Esophagus muscularis mucosa (tissue), 4 donors: ENCODE results near the gene CCDC83. TPM values are rescaled to one million over a fixed set of nuclear protein-coding genes. Genes with fewer than 3 reads are reported as not detected.

Experiments used
- DNase-seq: peaks from one replicate; pipeline ENCODE4 v3.0.0-alpha.2; 2017; ENCODE audit errors: extremely low spot score
- H3K27ac ChIP-seq, 4 donors: fragments of 200-600 bp; sonication (generic); replicated peaks in 1 of 4; 1 replicate in 3 of 4; 2 replicates in 1 of 4; pipeline ENCODE4 v1.5.1; 2016 to 2019; ENCODE audit warnings: mild to moderate bottlenecking in 1 of 4
- H3K27me3 ChIP-seq, 4 donors: fragments of 200-600 bp; sonication (generic); one replicate each; pipeline versions ENCODE4 v1.5.1 to v1.6.0; 2016 to 2019
- H3K36me3 ChIP-seq, 4 donors: fragments of 200-600 bp; sonication (generic); one replicate each; pipeline ENCODE4 v1.5.1; 2016 to 2019
- H3K4me1 ChIP-seq, 4 donors: fragments of 200-600 bp; sonication (generic); one replicate each; pipeline ENCODE4 v1.5.1; 2016 to 2019
- H3K4me3 ChIP-seq, 4 donors: fragments of 200-600 bp; sonication (generic); 1 replicate in 2 of 4; 2 replicates in 2 of 4; pipeline ENCODE4 v1.5.1; 2016 to 2019; ENCODE audit warnings: mild to moderate bottlenecking in 4 of 4, moderate library complexity in 1 of 4
- H3K9me3 ChIP-seq, 4 donors: fragments of 200-600 bp; sonication (generic); 1 replicate in 3 of 4; 2 replicates in 1 of 4; pipeline ENCODE4 v1.5.1; 2016 to 2019
- EP300 ChIP-seq: sonication (generic); formaldehyde crosslinking; IDR thresholded peaks from one replicate; pipeline ENCODE4 v1.6.1; 2017; ENCODE audit warnings: antibody characterized with exemption
- POLR2A ChIP-seq: fragments of 450-650 bp; IDR thresholded peaks from one replicate; pipeline ENCODE4 v1.6.1; 2017; ENCODE audit warnings: antibody characterized with exemption, moderate library complexity, mild to moderate bottlenecking, low read depth
- POLR2AphosphoS5 ChIP-seq, 2 donors: sonication (generic); formaldehyde crosslinking; IDR thresholded peaks; one replicate each; pipeline ENCODE4 v1.6.1; 2017; ENCODE audit warnings: antibody characterized with exemption in 2 of 2
- WGBS: methylation state at CpG from one replicate; pipeline ENCODE4 v1.1.5; 2018; 5-methylcytosine and 5-hydroxymethylcytosine counted together
- intact Hi-C: fragments of 100-400 bp; cut with DNase I; formaldehyde crosslinking; loops from one replicate; pipeline ENCODE4 v1.15.1; 2023
- total RNA-seq, 4 donors: library from RNA; depleted of rRNA; stranded (reverse); fragments of >200 nt; gene quantifications; one replicate each; pipeline versions ENCODE4 v1.1.0 to v1.2.1, GENCODE V29; 2016
- TF ChIP-seq, protein P1 (sequence below), 3 experiments: fragments of 200-600 bp in 2 of 3; fragments of 450-650 bp in 1 of 3; sonication (generic) in 2 of 3; IDR thresholded peaks; one replicate each; pipeline ENCODE4 v1.5.1; 2017 to 2019; ENCODE audit warnings: antibody characterized with exemption in 3 of 3, mild to moderate bottlenecking in 2 of 3, moderate library complexity in 1 of 3

The CCDC83 gene
- total RNA-seq, 4 donors from 2014 or later: not detected

GRCh38 chr11:85896876-85897275, 41.7 kb downstream of the CCDC83 start:
- no peak for DNase-seq
- TF ChIP-seq, protein P1, sequence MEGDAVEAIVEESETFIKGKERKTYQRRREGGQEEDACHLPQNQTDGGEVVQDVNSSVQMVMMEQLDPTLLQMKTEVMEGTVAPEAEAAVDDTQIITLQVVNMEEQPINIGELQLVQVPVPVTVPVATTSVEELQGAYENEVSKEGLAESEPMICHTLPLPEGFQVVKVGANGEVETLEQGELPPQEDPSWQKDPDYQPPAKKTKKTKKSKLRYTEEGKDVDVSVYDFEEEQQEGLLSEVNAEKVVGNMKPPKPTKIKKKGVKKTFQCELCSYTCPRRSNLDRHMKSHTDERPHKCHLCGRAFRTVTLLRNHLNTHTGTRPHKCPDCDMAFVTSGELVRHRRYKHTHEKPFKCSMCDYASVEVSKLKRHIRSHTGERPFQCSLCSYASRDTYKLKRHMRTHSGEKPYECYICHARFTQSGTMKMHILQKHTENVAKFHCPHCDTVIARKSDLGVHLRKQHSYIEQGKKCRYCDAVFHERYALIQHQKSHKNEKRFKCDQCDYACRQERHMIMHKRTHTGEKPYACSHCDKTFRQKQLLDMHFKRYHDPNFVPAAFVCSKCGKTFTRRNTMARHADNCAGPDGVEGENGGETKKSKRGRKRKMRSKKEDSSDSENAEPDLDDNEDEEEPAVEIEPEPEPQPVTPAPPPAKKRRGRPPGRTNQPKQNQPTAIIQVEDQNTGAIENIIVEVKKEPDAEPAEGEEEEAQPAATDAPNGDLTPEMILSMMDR (IDR thresholded peaks at IDR 0.05): no peak
- TF ChIP-seq POLR2AphosphoS5 (IDR thresholded peaks at IDR 0.05) (no peak), POLR2A (no peak), EP300 (no peak)
- WGBS: 96% methylated on average over 3 of the region's 3 CpGs

DNA sequence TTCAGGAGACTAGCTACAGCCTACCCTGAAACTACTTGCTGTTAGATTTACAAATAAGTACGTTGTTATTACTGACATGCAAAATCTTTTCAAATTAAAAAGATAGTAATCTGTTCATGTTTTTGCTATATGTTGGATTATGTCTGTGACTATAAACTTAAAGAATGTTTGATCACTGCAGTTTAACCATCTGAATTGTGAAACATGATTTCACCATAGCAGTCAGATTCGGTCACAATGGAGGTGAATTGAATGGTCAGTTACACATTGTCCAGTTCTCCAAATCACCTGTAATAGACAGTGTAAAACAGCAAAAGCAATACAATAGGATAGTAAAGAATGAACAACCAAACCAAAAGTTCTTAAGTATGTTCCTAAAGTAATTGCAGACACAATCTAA, 43.3 kb downstream of the CCDC83 start:
- no peak overlapping the region for H3K27ac ChIP-seq
- 61% methylated on average over 2 of the region's 2 CpGs for WGBS
- no peaks in the 10 kb centered on the region for H3K36me3 ChIP-seq
- TF ChIP-seq, protein P1 (IDR thresholded peaks at IDR 0.05): no peak
- TF ChIP-seq POLR2A (no peak), POLR2AphosphoS5 (IDR thresholded peaks at IDR 0.05) (no peak), EP300 (no peak)
- no peak for DNase-seq
- H3K4me1 ChIP-seq: no peaks in the 10 kb centered on the region
- H3K9me3 ChIP-seq: no peaks in the 10 kb centered on the region
- H3K27me3 ChIP-seq: no peaks in the 10 kb centered on the region
- intact Hi-C loops: no loop called here
- no peak overlapping the region for H3K4me3 ChIP-seq

More at GRCh38 chr11:85896876-85897275, 41.7 kb downstream of the CCDC83 start:
- Histone ChIP-seq H3K27ac (no peak overlapping the region), H3K9me3 (no peaks in the 10 kb centered on the region), H3K4me1 (no peaks in the 10 kb centered on the region), H3K36me3 (no peaks in the 10 kb centered on the region), H3K27me3 (no peaks in the 10 kb centered on the region), H3K4me3 (no peak overlapping the region)
- intact Hi-C loops: no loop called here

GRCh38 chr11:85902353-85902752, 47.2 kb downstream of the CCDC83 start:
- H3K27me3 ChIP-seq: no peaks in the 10 kb centered on the region
- H3K27ac ChIP-seq: no peak overlapping the region
- 89% methylated on average over 3 of the region's 3 CpGs for WGBS
- H3K36me3 ChIP-seq: no peaks in the 10 kb centered on the region
- no peaks in the 10 kb centered on the region for H3K9me3 ChIP-seq
- no peak overlapping the region for H3K4me3 ChIP-seq
- intact Hi-C loops: no loop called here
- H3K4me1 ChIP-seq: no peaks in the 10 kb centered on the region
- no peak for DNase-seq
- TF ChIP-seq, protein P1 (IDR thresholded peaks at IDR 0.05): no peak
- TF ChIP-seq POLR2A (no peak), EP300 (no peak)

GRCh38 chr11:85903406-85903805, 48.2 kb downstream of the CCDC83 start:
- no peak overlapping the region for H3K4me3 ChIP-seq
- no peaks in the 10 kb centered on the region for H3K36me3 ChIP-seq
- H3K4me1 ChIP-seq: no peaks in the 10 kb centered on the region
- H3K9me3 ChIP-seq: no peaks in the 10 kb centered on the region
- intact Hi-C loops: no loop called here
- H3K27ac ChIP-seq: no peak overlapping the region
- TF ChIP-seq EP300 (no peak), POLR2AphosphoS5 (IDR thresholded peaks at IDR 0.05) (no peak), POLR2A (no peak)
- TF ChIP-seq, protein P1 (IDR thresholded peaks at IDR 0.05): no peak
- WGBS: 77% methylated on average over 4 of the region's 4 CpGs
- no peaks in the 10 kb centered on the region for H3K27me3 ChIP-seq
- no peak for DNase-seq

- Histone ChIP-seq H3K36me3 (no peaks in the 10 kb centered on the region), H3K9me3 (no peaks in the 10 kb centered on the region), H3K4me3 (no peak overlapping the region), H3K27me3 (no peaks in the 10 kb centered on the region), H3K27ac (no peak overlapping the region), H3K4me1 (no peaks in the 10 kb centered on the region)
- intact Hi-C loops: no loop called here
- WGBS: 98% methylated on average over 3 of the region's 3 CpGs
- no peak for TF ChIP-seq EP300
- no peak for DNase-seq
These were observed 48.6 kb downstream of the CCDC83 start for GRCh38 chr11:85903811-85904210.
